Gastrocnemius medialis (tissue), 4 donors: ENCODE results near the gene COASY. TPM values are rescaled to one million over a fixed set of nuclear protein-coding genes. Genes with fewer than 3 reads are reported as not detected.

Experiments
- ATAC-seq, 2 donors: fragments of 150-250 bp; one replicate each; pipeline ENCODE4 v1.9.1; 2016
- DNase-seq, 2 donors: peaks; one replicate each; pipeline ENCODE4 v3.0.0-alpha.2; 2019
- H3K27ac ChIP-seq, 4 donors: fragments of 200-600 bp; sonication (generic); 1 replicate in 1 of 4; 2 replicates in 3 of 4; pipeline ENCODE4 v1.5.1; 2016 to 2018; ENCODE audit warnings: mild to moderate bottlenecking in 2 of 4, moderate library complexity in 1 of 4
- H3K27me3 ChIP-seq, 3 donors: fragments of 200-600 bp; sonication (generic) in 2 of 3; 1 replicate in 1 of 3; 2 replicates in 2 of 3; pipeline versions ENCODE4 v1.5.1 to v1.6.0; 2016 to 2019; ENCODE audit warnings: mild to moderate bottlenecking in 1 of 3, moderate library complexity in 1 of 3
- H3K36me3 ChIP-seq, 2 donors: fragments of 200-600 bp; sonication (generic) in 1 of 2; one replicate each; pipeline ENCODE4 v1.5.1; 2017 to 2018
- H3K4me1 ChIP-seq, 2 donors: fragments of 200-600 bp; sonication (generic) in 1 of 2; one replicate each; pipeline ENCODE4 v1.5.1; 2016 to 2017; ENCODE audit warnings: mild to moderate bottlenecking in 2 of 2
- H3K4me3 ChIP-seq, 4 donors: fragments of 200-600 bp; sonication (generic) in 3 of 4; 1 replicate in 1 of 4; 2 replicates in 3 of 4; pipeline ENCODE4 v1.5.1; 2016 to 2019; ENCODE audit warnings: mild to moderate bottlenecking in 2 of 4
- H3K9me3 ChIP-seq, 3 donors: fragments of 200-600 bp; sonication (generic) in 2 of 3; 1 replicate in 1 of 3; 2 replicates in 2 of 3; pipeline ENCODE4 v1.5.1; 2016 to 2019
- CTCF ChIP-seq, 5 experiments: fragments of 450-650 bp in 3 of 5; fragments of 200-600 bp in 2 of 5; sonication (generic) in 2 of 5; IDR thresholded peaks in 4 of 5; conservative IDR thresholded peaks in 1 of 5; 1 replicate in 4 of 5; 2 replicates in 1 of 5; pipeline ENCODE4 v1.5.1; 2016 to 2019; ENCODE audit warnings: antibody characterized with exemption in 5 of 5, mild to moderate bottlenecking in 3 of 5, moderate library complexity in 3 of 5
- POLR2A ChIP-seq, 2 donors: fragments of 450-650 bp; IDR thresholded peaks; one replicate each; pipeline ENCODE4 v1.6.1; 2017; ENCODE audit warnings: antibody characterized with exemption in 2 of 2, mild to moderate bottlenecking in 2 of 2, moderate library complexity in 2 of 2
- in situ Hi-C, 4 donors: fragments of 200-750 bp; cut with MboI; loops; one replicate each; pipeline versions ENCODE4 v1.15.0 to v1.8.0; 2017; ENCODE audit warnings: low sequenced_read_pairs in 4 of 4
- intact Hi-C: fragments of 100-400 bp; cut with DNase I; formaldehyde crosslinking; loops from one replicate; pipeline ENCODE4 v1.15.1; 2023; ENCODE audit warnings: low total_unique reads
- total RNA-seq, 4 donors: library from RNA; depleted of rRNA; stranded (reverse); fragments of >200 nt; gene quantifications; one replicate each; pipeline versions ENCODE4 v1.1.0 to v1.2.3, GENCODE V29; 2016

COASY gene
- total RNA-seq, 4 donors from 2014 or later: 22.4 to 39.9 (median 27.5) TPM

DNA sequence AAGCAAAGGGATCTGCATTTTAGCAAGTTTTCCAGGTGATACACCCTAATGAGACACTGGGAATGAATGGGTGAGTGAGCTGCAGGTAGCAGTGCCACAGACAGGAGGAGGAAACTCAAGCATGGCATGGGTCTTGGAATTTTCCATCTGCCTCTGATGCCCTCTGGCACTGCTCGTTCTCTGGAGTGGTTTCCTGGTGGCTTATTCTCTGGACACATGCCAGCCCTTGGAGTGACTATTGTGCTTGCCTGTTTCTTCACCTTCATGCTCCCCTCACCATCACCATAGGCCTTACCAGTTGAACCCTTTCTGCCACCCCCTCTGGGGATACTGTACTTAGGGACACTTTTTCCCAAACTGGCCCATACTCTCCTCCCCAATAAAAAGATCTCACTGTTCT is 1.6 kb downstream of the COASY start:
- H3K27me3 ChIP-seq: no peaks in the 10 kb centered on the region
- peak overlapping the region; percentile 83 to 99 (median 94) for H3K4me3 ChIP-seq
- H3K9me3 ChIP-seq: no peaks in the 10 kb centered on the region
- peak overlapping the region; percentile 88 to 89 (median 88) for H3K27ac ChIP-seq
- H3K36me3 ChIP-seq: peaks cover 0 to 23% of the 10 kb centered on the region in 2 donors
- TF ChIP-seq POLR2A (IDR thresholded peaks at IDR 0.05) (no peak), CTCF (IDR thresholded peaks at IDR 0.05 in 4 of 5, conservative IDR thresholded peaks at IDR 0.05 in 1 of 5) (no peak)
- no peak for DNase-seq
- in situ Hi-C loops: no loop called here
- intact Hi-C loops: no loop called here
- peaks cover 32 to 37% of the 10 kb centered on the region in 2 donors for H3K4me1 ChIP-seq
- no peak for ATAC-seq

DNA sequence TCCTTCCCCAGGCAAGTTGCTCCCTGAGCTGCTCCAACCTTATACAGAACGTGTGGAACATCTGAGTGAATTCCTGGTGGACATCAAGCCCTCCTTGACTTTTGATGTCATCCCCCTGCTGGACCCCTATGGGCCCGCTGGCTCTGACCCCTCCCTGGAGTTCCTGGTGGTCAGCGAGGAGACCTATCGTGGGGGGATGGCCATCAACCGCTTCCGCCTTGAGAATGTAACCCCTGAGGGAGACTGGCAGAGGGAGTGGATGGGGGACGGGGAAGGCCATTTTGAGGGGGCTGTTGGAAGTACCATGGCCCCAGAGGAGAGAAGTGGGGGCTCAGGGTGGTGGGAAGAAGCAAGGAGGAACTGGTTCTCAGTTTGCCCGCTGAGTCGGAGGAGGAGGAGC is 2.0 kb downstream of the COASY start:
- DNase-seq: no peak
- Histone ChIP-seq H3K4me3 (peak overlapping the region in 2 of 4 donors; percentile 93 to 99), H3K9me3 (no peaks in the 10 kb centered on the region), H3K36me3 (peaks cover 0 to 27% of the 10 kb centered on the region in 2 donors), H3K4me1 (peaks cover 32 to 37% of the 10 kb centered on the region in 2 donors), H3K27me3 (no peaks in the 10 kb centered on the region), H3K27ac (peak overlapping the region; percentile 88 to 89 (median 88))
- intact Hi-C loops: no loop called here
- ATAC-seq: no peak
- TF ChIP-seq POLR2A (IDR thresholded peaks at IDR 0.05) (no peak), CTCF (IDR thresholded peaks at IDR 0.05 in 4 of 5, conservative IDR thresholded peaks at IDR 0.05 in 1 of 5) (no peak)
- in situ Hi-C loops: no loop called here

DNA sequence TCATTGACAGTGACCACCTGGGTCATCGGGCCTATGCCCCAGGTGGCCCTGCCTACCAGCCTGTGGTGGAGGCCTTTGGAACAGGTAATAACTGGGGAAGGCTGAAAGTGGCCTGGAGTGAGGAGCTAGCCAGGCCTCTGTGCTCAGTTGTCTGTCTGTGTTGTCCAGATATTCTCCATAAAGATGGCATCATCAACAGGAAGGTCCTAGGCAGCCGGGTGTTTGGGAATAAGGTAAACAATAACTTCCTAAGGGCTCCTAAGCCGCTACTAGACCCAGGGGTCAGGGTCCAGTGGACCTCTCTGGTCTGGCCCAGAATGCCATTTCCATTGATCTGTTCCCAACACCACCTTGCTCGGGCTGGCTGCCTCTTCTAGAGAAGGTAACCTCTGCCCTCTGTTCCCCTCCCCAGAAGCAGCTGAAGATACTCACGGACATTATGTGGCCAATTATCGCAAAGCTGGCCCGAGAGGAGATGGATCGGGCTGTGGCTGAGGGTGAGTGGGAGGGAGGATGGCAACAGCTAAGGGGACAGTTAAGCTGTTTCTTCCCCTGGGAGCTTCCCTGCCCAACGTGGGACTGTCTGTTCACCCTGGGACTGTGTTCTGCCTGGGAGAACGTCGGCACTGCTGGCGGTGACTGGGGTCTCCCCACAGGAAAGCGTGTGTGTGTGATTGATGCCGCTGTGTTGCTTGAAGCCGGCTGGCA is 3.0 kb downstream of the COASY start:
- DNase-seq: no peak
- Histone ChIP-seq H3K36me3 (peaks cover 0 to 37% of the 10 kb centered on the region in 2 donors), H3K4me1 (peaks cover 32 to 37% of the 10 kb centered on the region in 2 donors), H3K9me3 (no peaks in the 10 kb centered on the region), H3K4me3 (no peak overlapping the region), H3K27ac (peak overlapping the region in 1 of 4 donors; percentile 89), H3K27me3 (no peaks in the 10 kb centered on the region)
- no peak for ATAC-seq
- TF ChIP-seq POLR2A (IDR thresholded peaks at IDR 0.05) (no peak), CTCF (IDR thresholded peaks at IDR 0.05 in 4 of 5, conservative IDR thresholded peaks at IDR 0.05 in 1 of 5) (no peak)
- in situ Hi-C loops: no loop called here
- intact Hi-C loops: no loop called here

DNA sequence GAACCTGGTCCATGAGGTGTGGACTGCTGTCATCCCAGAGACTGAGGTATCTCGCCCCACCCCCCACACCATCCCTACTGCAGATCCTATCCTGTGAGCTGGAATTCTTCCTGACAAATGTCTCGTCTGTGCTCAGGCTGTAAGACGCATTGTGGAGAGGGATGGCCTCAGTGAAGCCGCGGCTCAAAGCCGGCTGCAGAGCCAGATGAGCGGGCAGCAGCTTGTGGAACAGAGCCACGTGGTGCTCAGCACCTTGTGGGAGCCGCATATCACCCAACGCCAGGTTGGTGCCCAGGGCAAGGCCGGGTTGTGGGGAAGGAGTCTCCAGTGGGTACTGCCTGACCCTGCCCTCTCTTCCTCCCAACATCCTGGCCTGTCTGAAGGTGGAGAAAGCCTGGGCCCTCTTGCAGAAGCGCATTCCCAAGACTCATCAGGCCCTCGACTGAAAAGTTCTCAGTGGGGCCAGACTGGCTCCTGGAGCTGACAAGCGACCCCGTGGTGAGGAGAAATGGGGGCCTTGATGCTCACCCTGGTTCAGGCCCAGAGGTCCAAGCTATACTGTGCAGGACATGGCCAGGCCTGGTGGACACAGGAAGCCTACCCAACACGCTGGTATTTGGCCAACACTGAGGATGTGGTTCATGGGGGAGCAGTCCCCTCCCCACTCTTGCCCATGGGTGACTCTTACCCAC is 3.7 kb downstream of the COASY start:
- peak overlapping the region; percentile 91 to 97 (median 94) for H3K27ac ChIP-seq
- H3K4me1 ChIP-seq: peaks cover 32 to 37% of the 10 kb centered on the region in 2 donors
- intact Hi-C loops (no loop called here), in situ Hi-C loops (no loop called here)
- peaks cover 0 to 44% of the 10 kb centered on the region in 2 donors for H3K36me3 ChIP-seq
- H3K27me3 ChIP-seq: no peaks in the 10 kb centered on the region
- TF ChIP-seq CTCF (IDR thresholded peaks at IDR 0.05 in 4 of 5, conservative IDR thresholded peaks at IDR 0.05 in 1 of 5): no peak
- TF ChIP-seq POLR2A (IDR thresholded peaks at IDR 0.05): no peak
- no peak for DNase-seq
- no peaks in the 10 kb centered on the region for H3K9me3 ChIP-seq
- H3K4me3 ChIP-seq: no peak overlapping the region
- ATAC-seq: no peak
